G401 (cell line): ENCODE data around the gene ZNF655. TPM values are rescaled to one million over a fixed set of nuclear protein-coding genes. Genes with fewer than 3 reads are reported as not detected.

ENCODE experiments used
- DNase-seq: peaks from one replicate; pipeline ENCODE4 v3.0.0-alpha.2; 2015; ENCODE audit warnings: low spot score
- in situ Hi-C: cut with HindIII; loops from 2 replicates; pipeline ENCODE4 v1.10.0; 2016; ENCODE audit warnings: low sequenced_read_pairs, mixed read lengths
- total RNA-seq: library from RNA; depleted of rRNA; stranded (reverse); fragments of >200 nt; shearing (Covaris generic); gene quantifications from 2 replicates; pipeline ENCODE4 v1.2.3, GENCODE V29; 2014; rRNA removed

ZNF655 gene
- total RNA-seq, 1 experiment from 2014 or later: 40.9 TPM

DNA sequence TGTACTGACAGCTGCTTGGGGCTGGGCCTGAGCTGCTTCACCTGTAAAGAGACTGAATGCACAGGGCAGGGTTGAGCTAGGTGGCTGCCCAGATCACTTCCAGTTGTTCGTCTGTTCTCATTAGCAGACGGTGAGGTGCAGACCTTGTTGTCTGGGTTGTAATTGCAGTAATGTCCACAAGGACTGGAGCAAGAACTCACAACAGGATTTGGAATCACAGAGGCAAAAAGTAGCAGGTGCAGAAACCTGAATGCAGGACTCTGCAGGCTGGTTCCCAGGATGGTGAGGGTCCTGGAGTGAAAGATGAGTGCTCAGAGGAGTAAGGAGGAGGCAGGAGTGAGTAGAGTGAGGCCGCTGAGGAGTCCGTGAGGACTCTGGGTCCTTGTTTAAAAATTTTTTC lies 67.5 kb downstream of the ZNF655 start:
- no peak for DNase-seq
- in situ Hi-C loops: no loop called here

Other genes starting within 250 kb of the ZNF655 start
- gene ARPC1A, start 232.7 kb upstream of the ZNF655 start, total RNA-seq: 111 and 121 TPM in 2 replicates
- gene ARPC1B, start 183.9 kb upstream of the ZNF655 start, total RNA-seq: 281 and 284 TPM in 2 replicates
- gene PDAP1, start 150.0 kb upstream of the ZNF655 start, total RNA-seq: 169 and 215 TPM in 2 replicates
- gene BUD31, start 149.7 kb upstream of the ZNF655 start, total RNA-seq: 91.6 and 96.3 TPM in 2 replicates
- 10.9 and 28.1 TPM in 2 replicates for gene PTCD1, start 119.8 kb upstream of the ZNF655 start, total RNA-seq
- 57.0 and 59.3 TPM in 2 replicates for gene CPSF4, start 119.7 kb upstream of the ZNF655 start, total RNA-seq
- 1,769 and 1,935 TPM in 2 replicates for gene ATP5MF, start 92.5 kb upstream of the ZNF655 start, total RNA-seq
- gene ZNF789, start 85.8 kb upstream of the ZNF655 start, total RNA-seq: 7.8 and 8.9 TPM in 2 replicates
- 20.7 and 21.5 TPM in 2 replicates for gene ZNF394, start 58.4 kb upstream of the ZNF655 start, total RNA-seq
- 18.6 and 23.1 TPM in 2 replicates for gene ZKSCAN5, start 54.0 kb upstream of the ZNF655 start, total RNA-seq
- 2.6 and 5.0 TPM in 2 replicates for gene FAM200A, start 6.5 kb upstream of the ZNF655 start, total RNA-seq
- gene TMEM225B, start 39.6 kb downstream of the ZNF655 start, total RNA-seq: 0.12 TPM in 1 of 2 replicates, not detected in the other
- gene ZSCAN25, start 58.3 kb downstream of the ZNF655 start, total RNA-seq: 7.6 and 10.6 TPM in 2 replicates
- gene CYP3A5, start 121.4 kb downstream of the ZNF655 start, total RNA-seq: not detected in 2 replicates
- gene CYP3A7, start 176.6 kb downstream of the ZNF655 start, total RNA-seq: not detected in 2 replicates
- gene CYP3A4, start 225.5 kb downstream of the ZNF655 start, total RNA-seq: not detected in 2 replicates